ENCODE data around the gene ATP1B3. TPM values are rescaled to one million over a fixed set of nuclear protein-coding genes. Genes with fewer than 3 reads are reported as not detected.

ATP1B3 gene
- total RNA-seq, 1 donor from 2014 or later: 103 TPM

GRCh38 chr3:141860086-141860669 lies 16.3 kb upstream of the ATP1B3 start:
- no peaks in the 10 kb centered on the region for H3K27me3 Mint-ChIP-seq
- H3K4me1 Mint-ChIP-seq (ENCODE audit: low read depth): no peaks in the 10 kb centered on the region
- no peaks in the 10 kb centered on the region for H3K36me3 Mint-ChIP-seq (ENCODE audit: insufficient read depth)
- no peaks in the 10 kb centered on the region for H3K9me3 Mint-ChIP-seq (ENCODE audit: low read depth)
- no peak overlapping the region for H3K27ac Mint-ChIP-seq
- no peak for DNase-seq (ENCODE audit: low spot score, unreplicated experiment)
- H3K4me3 Mint-ChIP-seq (ENCODE audit: low read depth): no peak overlapping the region
- no peak for TF ChIP-seq CTCF (IDR thresholded peaks at IDR 0.05; ENCODE audit: unreplicated experiment)

DNA sequence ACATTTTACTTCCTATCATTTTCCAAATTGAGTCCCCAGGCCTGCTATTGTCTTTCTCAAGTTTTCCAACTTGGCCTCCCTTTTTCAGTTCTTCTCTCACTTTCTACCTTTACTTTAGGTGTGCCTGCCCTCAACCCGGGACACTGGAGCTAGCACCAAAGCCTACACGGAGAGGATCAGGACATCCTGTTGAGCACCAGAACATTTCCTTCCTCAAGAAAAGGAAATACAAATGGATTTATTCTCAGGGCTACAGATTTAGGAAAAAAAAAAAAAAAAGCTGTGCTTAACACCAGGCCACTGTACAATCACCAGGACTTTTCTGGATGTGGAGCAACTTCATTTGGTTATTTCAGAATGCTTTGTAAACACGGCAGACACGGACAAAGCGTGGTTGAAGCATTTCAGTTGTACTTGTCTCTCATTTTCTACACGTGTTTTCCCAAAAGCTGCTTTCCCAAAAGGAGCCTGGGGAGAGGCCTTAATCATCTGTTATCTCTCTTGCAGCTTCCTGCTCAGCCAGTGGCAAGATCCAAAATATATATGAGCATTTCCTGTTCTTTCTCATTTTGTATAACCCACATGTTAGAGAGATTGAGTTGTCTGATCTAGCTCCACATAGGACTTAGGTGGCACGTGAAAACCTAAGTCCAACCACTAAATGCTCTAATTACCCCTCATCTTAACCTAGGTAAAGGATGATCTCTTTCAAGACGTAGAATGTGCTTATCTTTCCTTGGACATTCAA lies 15.5 kb upstream of the ATP1B3 start:
- Mint-ChIP-seq H3K4me1 (ENCODE audit: low read depth) (no peaks in the 10 kb centered on the region), H3K27me3 (no peaks in the 10 kb centered on the region), H3K27ac (no peak overlapping the region), H3K4me3 (ENCODE audit: low read depth) (no peak overlapping the region), H3K9me3 (ENCODE audit: low read depth) (no peaks in the 10 kb centered on the region), H3K36me3 (ENCODE audit: insufficient read depth) (no peaks in the 10 kb centered on the region)
- DNase-seq (ENCODE audit: low spot score, unreplicated experiment): no peak
- TF ChIP-seq CTCF (IDR thresholded peaks at IDR 0.05; ENCODE audit: unreplicated experiment): no peak

GRCh38 chr3:141862279-141862816 lies 14.1 kb upstream of the ATP1B3 start:
- Mint-ChIP-seq H3K36me3 (ENCODE audit: insufficient read depth) (no peaks in the 10 kb centered on the region), H3K9me3 (ENCODE audit: low read depth) (no peaks in the 10 kb centered on the region), H3K27ac (no peak overlapping the region), H3K4me1 (ENCODE audit: low read depth) (no peaks in the 10 kb centered on the region), H3K4me3 (ENCODE audit: low read depth) (no peak overlapping the region), H3K27me3 (no peaks in the 10 kb centered on the region)
- DNase-seq (ENCODE audit: low spot score, unreplicated experiment): no peak
- TF ChIP-seq CTCF (IDR thresholded peaks at IDR 0.05; ENCODE audit: unreplicated experiment): no peak

DNA sequence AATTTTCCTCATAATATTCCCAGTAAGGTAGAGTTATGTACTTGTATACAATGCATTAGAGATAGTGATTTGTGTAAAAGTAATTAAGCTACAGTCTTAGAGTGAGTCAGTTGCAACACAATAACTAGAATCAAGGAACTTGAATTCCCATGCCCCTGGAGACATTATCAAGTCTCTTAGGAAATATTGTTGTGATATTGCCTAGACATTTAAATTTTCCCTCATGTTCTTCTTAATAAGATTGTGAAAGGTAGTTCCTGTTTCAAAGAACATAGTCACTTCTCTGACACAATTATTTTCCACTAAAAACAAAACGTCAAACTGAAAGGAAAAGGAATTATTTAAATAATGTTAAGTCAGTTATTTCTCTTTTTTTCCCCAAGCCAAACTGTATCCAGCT lies 13.0 kb upstream of the ATP1B3 start:
- TF ChIP-seq CTCF (IDR thresholded peaks at IDR 0.05; ENCODE audit: unreplicated experiment): no peak
- Mint-ChIP-seq H3K4me1 (ENCODE audit: low read depth) (no peaks in the 10 kb centered on the region), H3K27ac (no peak overlapping the region), H3K9me3 (ENCODE audit: low read depth) (no peaks in the 10 kb centered on the region), H3K27me3 (no peaks in the 10 kb centered on the region), H3K4me3 (ENCODE audit: low read depth) (no peak overlapping the region), H3K36me3 (ENCODE audit: insufficient read depth) (no peaks in the 10 kb centered on the region)
- no peak for DNase-seq (ENCODE audit: low spot score, unreplicated experiment)

DNA sequence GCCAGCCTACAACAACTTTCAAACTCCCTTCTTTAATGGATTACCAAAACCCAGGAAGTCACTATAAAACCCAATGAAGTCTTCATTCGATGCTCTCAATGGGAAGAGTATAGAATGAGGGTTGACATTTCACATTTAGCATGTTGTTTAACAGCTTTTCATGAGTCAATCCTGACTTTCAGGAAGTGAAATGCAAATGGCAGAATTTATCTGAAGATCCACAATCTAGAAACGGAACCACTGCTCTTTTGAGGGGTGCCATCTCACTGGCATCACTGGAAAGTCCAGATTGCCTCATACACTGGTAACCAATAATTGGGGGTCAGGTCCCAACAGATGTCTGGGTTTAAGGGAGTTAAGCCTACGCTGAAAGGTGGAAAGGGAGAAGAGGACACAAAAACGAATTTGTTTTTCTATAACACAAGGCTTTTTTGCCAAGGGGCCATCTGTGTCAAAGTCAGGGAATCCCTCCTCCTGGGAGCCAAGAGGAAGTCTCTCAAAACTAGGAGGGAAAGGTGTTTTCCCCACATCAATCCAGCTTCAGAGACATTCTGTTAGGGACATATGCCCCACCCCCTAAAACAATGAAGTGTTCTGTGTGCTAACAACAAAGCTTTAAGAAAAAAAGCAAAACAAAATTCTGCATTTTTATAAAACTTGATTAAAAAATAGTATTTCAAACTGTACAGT lies 12.0 kb upstream of the ATP1B3 start:
- TF ChIP-seq CTCF (IDR thresholded peaks at IDR 0.05; ENCODE audit: unreplicated experiment): no peak

More for the DNA sequence above, 12.0 kb upstream of the ATP1B3 start:
- H3K36me3 Mint-ChIP-seq (ENCODE audit: insufficient read depth): no peaks in the 10 kb centered on the region
- no peaks in the 10 kb centered on the region for H3K4me1 Mint-ChIP-seq (ENCODE audit: low read depth)
- no peaks in the 10 kb centered on the region for H3K9me3 Mint-ChIP-seq (ENCODE audit: low read depth)
- no peaks in the 10 kb centered on the region for H3K27me3 Mint-ChIP-seq
- no peak overlapping the region for H3K27ac Mint-ChIP-seq
- no peak for DNase-seq (ENCODE audit: low spot score, unreplicated experiment)
- H3K4me3 Mint-ChIP-seq (ENCODE audit: low read depth): no peak overlapping the region

Data from progenitor cell of endocrine pancreas (in vitro differentiated cells).